ENCODE measurements around the gene SCML1.

SCML1 gene

GRCh38 chrX:17773221-17773876 lies 36.1 kb downstream of the SCML1 start:
- no peaks in the 10 kb centered on the region for H3K9me3 ChIP-seq (ENCODE audit: insufficient read depth, low read depth, low read length)
- H3K9ac ChIP-seq (ENCODE audit: low read depth, low read length, poor library complexity, severe bottlenecking), result no peak overlapping the region
- no peaks in the 10 kb centered on the region for H3K27me3 ChIP-seq (ENCODE audit: insufficient read depth, low read length, poor library complexity, severe bottlenecking)
- H3K9me2 ChIP-seq (replicated peaks; ENCODE audit: low read depth, low read length), result no peaks in the 10 kb centered on the region
- no peak for TF ChIP-seq EZH2phosphoT487 (IDR thresholded peaks at IDR 0.05; ENCODE audit: borderline replicate concordance)
- no peak for TF ChIP-seq CTCF (conservative IDR thresholded peaks at IDR 0.05; ENCODE audit: low read length)
- H2AFZ ChIP-seq (ENCODE audit: low read length), result no peak overlapping the region
- H3K4me2 ChIP-seq (ENCODE audit: low read depth, low read length, poor library complexity, severe bottlenecking), result no peak overlapping the region
- H3K4me3 ChIP-seq (ENCODE audit: low read length, poor library complexity, severe bottlenecking), result no peak overlapping the region
- H3K36me3 ChIP-seq (ENCODE audit: insufficient read depth, low read length), result no peaks in the 10 kb centered on the region
- no peaks in the 10 kb centered on the region for H3F3A ChIP-seq (ENCODE audit: low read depth)
- H3K4me1 ChIP-seq (ENCODE audit: insufficient read depth, low read length, poor library complexity, severe bottlenecking), result no peaks in the 10 kb centered on the region
- H4K20me1 ChIP-seq (ENCODE audit: insufficient read depth, low read length, poor library complexity, severe bottlenecking), result no peaks in the 10 kb centered on the region
- H3K79me2 ChIP-seq (ENCODE audit: insufficient read depth, low read length), result no peaks in the 10 kb centered on the region

GRCh38 chrX:17774053-17774452 lies 36.8 kb downstream of the SCML1 start:
- no peaks in the 10 kb centered on the region for H3K9me2 ChIP-seq (replicated peaks; ENCODE audit: low read depth, low read length)
- no peaks in the 10 kb centered on the region for H3K79me2 ChIP-seq (ENCODE audit: insufficient read depth, low read length)
- H3K4me3 ChIP-seq (ENCODE audit: low read length, poor library complexity, severe bottlenecking), result no peak overlapping the region
- no peak overlapping the region for H3K4me2 ChIP-seq (ENCODE audit: low read depth, low read length, poor library complexity, severe bottlenecking)
- no peaks in the 10 kb centered on the region for H3K27me3 ChIP-seq (ENCODE audit: insufficient read depth, low read length, poor library complexity, severe bottlenecking)
- no peaks in the 10 kb centered on the region for H3K36me3 ChIP-seq (ENCODE audit: insufficient read depth, low read length)
- H3K9ac ChIP-seq (ENCODE audit: low read depth, low read length, poor library complexity, severe bottlenecking), result no peak overlapping the region
- TF ChIP-seq CTCF (conservative IDR thresholded peaks at IDR 0.05; ENCODE audit: low read length) (no peak), EZH2phosphoT487 (IDR thresholded peaks at IDR 0.05; ENCODE audit: borderline replicate concordance) (no peak)
- H3F3A ChIP-seq (ENCODE audit: low read depth), result no peaks in the 10 kb centered on the region
- no peaks in the 10 kb centered on the region for H3K9me3 ChIP-seq (ENCODE audit: insufficient read depth, low read depth, low read length)
- no peaks in the 10 kb centered on the region for H3K4me1 ChIP-seq (ENCODE audit: insufficient read depth, low read length, poor library complexity, severe bottlenecking)
- H4K20me1 ChIP-seq (ENCODE audit: insufficient read depth, low read length, poor library complexity, severe bottlenecking), result no peaks in the 10 kb centered on the region
- H2AFZ ChIP-seq (ENCODE audit: low read length), result no peak overlapping the region

- no peak overlapping the region for H3K9ac ChIP-seq (ENCODE audit: low read depth, low read length, poor library complexity, severe bottlenecking)
- H3K4me1 ChIP-seq (ENCODE audit: insufficient read depth, low read length, poor library complexity, severe bottlenecking), result no peaks in the 10 kb centered on the region
- TF ChIP-seq EZH2phosphoT487 (IDR thresholded peaks at IDR 0.05; ENCODE audit: borderline replicate concordance) (no peak), CTCF (conservative IDR thresholded peaks at IDR 0.05; ENCODE audit: low read length) (no peak)
- no peak overlapping the region for H2AFZ ChIP-seq (ENCODE audit: low read length)
- no peaks in the 10 kb centered on the region for H3F3A ChIP-seq (ENCODE audit: low read depth)
- H3K36me3 ChIP-seq (ENCODE audit: insufficient read depth, low read length), result no peaks in the 10 kb centered on the region
- H3K4me3 ChIP-seq (ENCODE audit: low read length, poor library complexity, severe bottlenecking), result no peak overlapping the region
- no peaks in the 10 kb centered on the region for H3K79me2 ChIP-seq (ENCODE audit: insufficient read depth, low read length)
- no peaks in the 10 kb centered on the region for H3K27me3 ChIP-seq (ENCODE audit: insufficient read depth, low read length, poor library complexity, severe bottlenecking)
- no peaks in the 10 kb centered on the region for H4K20me1 ChIP-seq (ENCODE audit: insufficient read depth, low read length, poor library complexity, severe bottlenecking)
- no peaks in the 10 kb centered on the region for H3K9me2 ChIP-seq (replicated peaks; ENCODE audit: low read depth, low read length)
- no peak overlapping the region for H3K4me2 ChIP-seq (ENCODE audit: low read depth, low read length, poor library complexity, severe bottlenecking)
- H3K9me3 ChIP-seq (ENCODE audit: insufficient read depth, low read depth, low read length), result no peaks in the 10 kb centered on the region
These were observed 41.7 kb downstream of the SCML1 start for GRCh38 chrX:17778997-17779396.
